K562 (cell line): Measurements from ENCODE around the gene AKR1A1. TPM values are rescaled to one million over a fixed set of nuclear protein-coding genes. Genes with fewer than 3 reads are reported as not detected.

Experiments
- CREB1 ChIP-seq, 2 experiments: sonication (generic) in 1 of 2; formaldehyde crosslinking in 1 of 2; IDR thresholded peaks; 2 replicates each; pipeline versions ENCODE4 v1.6.1 to v1.8.0; 2012 to 2022; ENCODE audit warnings: inconsistent platforms in 1 of 2, mild to moderate bottlenecking in 1 of 2, missing genetic modification reagents in 1 of 2, moderate library complexity in 1 of 2
- PCBP2 ChIP-seq: fragments of 200-400 bp; formaldehyde crosslinking; IDR thresholded peaks from 2 replicates; pipeline ENCODE4 v1.6.1; 2018; ENCODE audit warnings: low read length, low read depth, mild to moderate bottlenecking, moderate library complexity; ENCODE audit not compliant: poor library complexity, severe bottlenecking
- RERE ChIP-seq: sonication (generic); formaldehyde crosslinking; IDR thresholded peaks from 2 replicates; pipeline ENCODE4 v1.8.0; 2023; ENCODE audit warnings: missing genetic modification reagents, mild to moderate bottlenecking, borderline replicate concordance
- SREBF2 ChIP-seq: sonication (generic); formaldehyde crosslinking; IDR thresholded peaks from 2 replicates; pipeline ENCODE4 v1.4.0; 2020; ENCODE audit warnings: mild to moderate bottlenecking, missing genetic modification reagents
- U2AF1 ChIP-seq: fragments of 200-400 bp; formaldehyde crosslinking; optimal IDR thresholded peaks from 2 replicates; pipeline ENCODE3; 2017; ENCODE audit warnings: mild to moderate bottlenecking, low read depth, low read length, moderate library complexity
- VEZF1 ChIP-seq: fragments of 200-800 bp; sonication (Bioruptor generic); IDR thresholded peaks from 2 replicates; pipeline ENCODE4 v1.6.1; 2017; ENCODE audit warnings: missing genetic modification characterization, missing compliant biosample characterization
- ZBTB49 ChIP-seq: sonication (generic); formaldehyde crosslinking; IDR thresholded peaks from 2 replicates; pipeline ENCODE4 v1.8.0; 2022; ENCODE audit warnings: missing genetic modification reagents, mild to moderate bottlenecking, borderline replicate concordance
- ZNF408 ChIP-seq: fragments of 250-450 bp; sonication (Bioruptor Pico); IDR thresholded peaks from 2 replicates; pipeline ENCODE4 v1.4.0; 2020; ENCODE audit warnings: low read depth, mild to moderate bottlenecking, moderate library complexity
- polyA plus RNA-seq, 8 experiments: library from polyadenylated mRNA; depleted of rRNA in 4 of 8; stranded (reverse) in 5 of 8; unstranded in 3 of 8; fragments of >200 nt; fragmentation: Nextera tagmentation in 2 of 8; fragmentation: Illumina TruSeq in 1 of 8; extraction: Ambion mirVana in 2 of 8; extraction: Trizol in 1 of 8; gene quantifications; 2 replicates each; pipeline versions ENCODE4 v1.2.1 to v1.2.3, GENCODE V29; 2011 to 2014; ENCODE audit warnings: inconsistent platforms in 1 of 8, missing spikeins in 1 of 8
- total RNA-seq, 7 experiments: library from RNA; depleted of rRNA in 6 of 7; stranded (reverse); fragments of >200 nt in 6 of 7; fragmentation: Illumina TruSeq in 2 of 7; extraction: Trizol in 2 of 7; gene quantifications; 2 replicates each; pipeline versions ENCODE4 v1.2.1 to v1.2.3, GENCODE V29; 2011 to 2021; ENCODE audit warnings: low replicate concordance in 1 of 7

Gene AKR1A1
- total and polyA plus RNA-seq, 9 of the 15 experiments (the other 6 are each of a cell fraction or from before 2014, with no cell fraction given) = 68.6 to 211 (median 132) TPM

GRCh38 chr1:45563843-45564242, 13.2 kb downstream of the AKR1A1 start (continued):
- no peak for TF ChIP-seq RERE
- no peak for TF ChIP-seq PCBP2
- TF ChIP-seq U2AF1 = no peak
- no peak for TF ChIP-seq CREB1 (IDR thresholded peaks at IDR 0.05)
- no peak for TF ChIP-seq CREB1 (CRISPR knock-in tag; IDR thresholded peaks at IDR 0.05)
- TF ChIP-seq SREBF2 (CRISPR knock-in tag) = no peak
- no peak for TF ChIP-seq VEZF1
- TF ChIP-seq ZNF408 (CRISPR knock-in tag) = no peak
- TF ChIP-seq ZBTB49 (CRISPR knock-in tag) = no peak
